GM19099 (cell line): Measurements from ENCODE around the gene KCND3.

Experiments used
- POLR2A ChIP-seq: IDR thresholded peaks from 3 replicates; pipeline ENCODE4 v1.6.1; 2011; ENCODE audit warnings: low read depth; ENCODE audit not compliant: insufficient read length; ENCODE audit errors: extremely low read depth

Gene KCND3

GRCh38 chr1:111734426-111734825 is 255.0 kb downstream of the KCND3 start:
- no peak for TF ChIP-seq POLR2A

DNA sequence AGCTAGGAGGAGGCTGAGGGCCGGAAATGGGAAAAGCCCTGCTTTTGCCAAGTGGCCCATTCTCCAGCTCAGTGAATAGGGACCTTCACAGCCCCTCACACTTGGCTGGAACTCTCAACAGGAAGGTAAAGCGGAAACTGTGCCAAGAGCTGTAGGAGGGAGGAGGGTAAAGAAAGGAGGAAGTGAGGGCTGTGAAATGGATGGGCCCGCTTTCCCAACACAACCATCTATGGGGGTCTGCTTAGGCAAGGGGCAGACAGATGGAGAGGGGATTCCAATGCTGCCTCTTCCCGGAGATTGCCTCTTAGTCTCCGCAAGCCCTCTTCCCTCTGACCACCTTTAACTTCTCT is 255.5 kb downstream of the KCND3 start:
- TF ChIP-seq POLR2A, result no peak

DNA sequence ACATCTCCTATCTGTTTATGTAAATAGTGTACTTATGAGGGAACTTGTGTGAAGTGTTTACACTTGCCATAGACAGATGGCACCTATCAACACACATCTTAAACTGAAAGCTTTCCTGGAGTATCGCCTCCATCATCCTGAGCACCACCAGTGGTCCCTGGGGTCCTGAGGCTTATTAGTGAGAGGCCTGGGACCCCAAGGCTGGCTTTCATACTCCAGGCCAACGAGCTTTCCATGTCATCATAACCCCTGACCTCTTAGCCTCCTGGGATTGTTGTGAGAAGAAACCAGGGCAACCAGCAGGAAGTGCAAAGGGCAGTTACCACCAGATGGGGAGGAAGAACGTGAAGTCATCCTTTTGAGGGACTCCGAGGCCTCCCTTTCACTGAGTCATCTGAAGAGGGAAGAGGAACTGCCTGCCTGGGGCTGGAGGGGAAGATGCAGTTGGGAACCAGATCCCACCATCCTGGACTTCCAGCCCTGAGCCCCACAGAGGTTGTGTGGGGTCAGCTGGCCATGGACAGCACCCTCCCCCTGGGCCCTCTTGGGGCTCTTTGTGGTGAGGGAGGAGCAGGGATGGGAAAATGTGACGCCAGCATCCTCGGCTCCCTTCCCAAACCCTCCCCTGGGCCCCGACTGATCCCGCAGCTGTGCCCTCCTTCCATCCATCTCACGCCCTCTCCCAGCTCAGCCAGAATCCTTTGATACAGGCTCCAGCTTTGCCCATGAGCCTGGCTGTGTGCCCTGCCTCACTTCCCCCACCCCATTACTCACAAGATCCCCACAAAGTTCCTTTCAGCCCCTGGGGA is 256.1 kb downstream of the KCND3 start:
- no peak for TF ChIP-seq POLR2A

GRCh38 chr1:111732718-111733117 is 256.8 kb downstream of the KCND3 start:
- no peak for TF ChIP-seq POLR2A

DNA sequence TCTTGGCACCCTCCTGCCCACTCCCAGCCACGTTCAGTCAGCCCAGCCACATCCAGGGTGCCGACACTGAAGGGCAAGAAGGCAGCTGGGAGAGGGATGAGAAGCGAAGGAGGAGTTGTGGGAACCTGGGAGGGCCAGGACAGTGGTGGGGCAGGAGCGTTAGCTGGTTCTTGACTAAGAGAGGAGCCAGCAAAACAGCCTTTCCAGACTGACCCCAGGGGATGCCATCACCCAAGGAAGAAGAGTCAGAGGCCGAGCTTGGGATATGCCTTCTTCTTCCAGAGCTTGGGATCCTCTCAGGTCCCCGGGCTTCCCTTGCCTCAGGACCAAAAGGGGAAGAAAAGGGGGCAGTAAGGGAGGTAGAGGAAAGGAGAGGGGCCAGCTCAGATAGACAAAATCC is 257.5 kb downstream of the KCND3 start:
- no peak for TF ChIP-seq POLR2A

- no peak for TF ChIP-seq POLR2A
Measured at GRCh38 chr1:111730706-111731105, 258.8 kb downstream of the KCND3 start.

DNA sequence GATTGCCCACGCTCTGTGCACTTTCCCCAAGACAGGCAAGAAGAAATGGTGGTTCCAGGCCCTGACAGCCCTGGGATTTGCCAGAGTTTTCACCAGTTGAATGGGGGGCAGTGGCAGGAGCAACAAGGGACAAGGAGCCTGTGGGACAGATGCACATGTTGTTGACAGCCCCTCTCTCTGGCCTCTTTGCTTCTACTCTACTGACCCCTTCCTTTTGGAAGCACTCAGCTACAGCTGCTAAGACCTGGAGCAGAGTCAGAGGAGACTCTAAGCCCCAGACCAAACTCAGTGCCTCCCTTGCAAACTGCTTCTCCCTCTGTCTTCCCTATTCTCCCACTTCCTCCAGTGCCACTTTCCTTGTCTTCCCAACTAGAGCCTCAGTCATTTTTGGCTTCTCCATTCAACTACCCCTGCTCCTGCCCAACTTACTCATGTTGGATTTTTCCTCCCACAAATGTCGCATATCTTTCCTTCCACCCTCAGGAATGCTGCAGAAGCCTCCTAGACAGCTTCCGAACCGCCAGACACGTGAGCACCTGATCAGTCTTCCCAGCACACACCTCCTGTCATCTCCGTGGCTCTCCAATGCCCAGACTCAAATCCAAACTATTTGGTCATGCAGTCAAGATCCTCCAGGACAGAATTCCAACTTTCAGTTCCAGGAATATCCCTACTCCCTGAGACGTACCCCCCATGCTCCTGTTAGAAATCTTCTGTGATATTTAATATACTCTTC is 259.4 kb downstream of the KCND3 start:
- no peak for TF ChIP-seq POLR2A

GRCh38 chr1:111729271-111729921 is 260.1 kb downstream of the KCND3 start:
- no peak for TF ChIP-seq POLR2A

GRCh38 chr1:111727056-111727455 is 262.4 kb downstream of the KCND3 start:
- TF ChIP-seq POLR2A, result no peak

DNA sequence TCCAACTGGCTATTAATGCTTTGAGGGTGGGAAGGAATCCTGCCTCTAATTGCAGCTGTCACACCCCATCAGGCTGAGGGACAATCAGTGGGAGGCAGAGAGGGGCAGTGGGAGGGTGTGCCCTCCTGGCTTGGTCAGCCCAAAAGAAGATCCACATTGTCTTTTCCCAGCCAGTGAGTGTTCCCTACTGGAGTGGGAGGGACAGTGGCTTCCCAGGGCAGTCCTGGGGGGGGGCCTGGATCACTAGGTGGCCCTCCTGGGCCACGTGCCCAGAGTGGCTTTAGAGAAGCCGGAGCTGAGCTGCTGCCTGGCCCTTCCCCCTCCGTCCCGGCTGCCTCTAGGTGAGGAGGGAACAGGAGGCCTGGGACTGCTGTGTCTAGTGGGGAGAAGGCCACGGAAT is 264.3 kb downstream of the KCND3 start:
- TF ChIP-seq POLR2A, result no peak

- TF ChIP-seq POLR2A, result no peak
Measured at GRCh38 chr1:111723871-111724270, 265.6 kb downstream of the KCND3 start.

DNA sequence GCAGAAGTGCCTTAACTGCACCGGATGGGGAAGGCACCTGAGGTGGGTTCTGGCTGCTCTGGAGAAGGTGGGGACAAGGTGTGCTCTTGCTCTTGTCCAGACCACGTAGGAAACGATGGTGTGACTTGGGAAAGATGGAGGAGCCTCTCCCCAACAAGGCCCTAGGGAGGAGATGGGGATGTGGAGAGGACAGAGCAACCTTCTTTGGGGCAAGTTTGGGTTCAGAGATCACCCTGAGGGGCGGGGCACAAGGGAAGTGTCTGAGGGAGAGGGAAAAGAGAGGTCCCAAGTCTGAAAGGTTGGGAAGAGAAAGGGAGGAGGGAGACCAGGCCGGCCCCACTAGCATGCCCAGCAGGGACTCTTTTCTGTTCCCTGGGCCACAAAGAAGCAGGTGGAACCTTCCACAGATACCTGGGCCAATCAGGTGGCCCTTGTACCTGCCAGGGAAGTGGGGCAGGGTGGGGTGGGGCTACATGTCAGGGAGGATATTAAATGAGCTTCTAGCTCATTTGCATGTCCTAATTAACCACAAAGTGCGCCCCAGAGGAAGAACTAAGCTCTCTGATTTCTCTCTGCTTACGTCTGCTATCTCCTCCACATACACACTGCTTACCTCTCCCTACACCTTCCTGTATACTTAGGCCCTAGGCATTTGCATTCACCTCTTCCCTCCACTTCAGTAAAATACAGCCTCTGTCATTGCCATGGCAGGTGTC is 266.2 kb downstream of the KCND3 start:
- no peak for TF ChIP-seq POLR2A

- no peak for TF ChIP-seq POLR2A
Measured at GRCh38 chr1:111720977-111721786, 268.3 kb downstream of the KCND3 start.
